ENCODE results near the gene CNPPD1. TPM values are rescaled to one million over a fixed set of nuclear protein-coding genes. Genes with fewer than 3 reads are reported as not detected.

Gene CNPPD1
- total RNA-seq, 1 experiment from 2014 or later, result 38.2 TPM

- Histone ChIP-seq H3F3A (ENCODE audit: low read length, unreplicated experiment) (peaks cover 3% of the 10 kb centered on the region), H3K27ac (ENCODE audit: low read length) (no peak overlapping the region), H3K79me2 (ENCODE audit: low read length) (peaks cover 8% of the 10 kb centered on the region; the same call in 1 of the 2 replicates), H3K4me1 (ENCODE audit: insufficient read depth, low read length) (peaks cover 16% of the 10 kb centered on the region), H3K4me3 (ENCODE audit: low read length) (no peak overlapping the region), H3K9me3 (ENCODE audit: low read length) (no peaks in the 10 kb centered on the region), H3K9ac (ENCODE audit: low read length) (no peak overlapping the region), H3K36me3 (ENCODE audit: low read depth, low read length) (peaks cover 4% of the 10 kb centered on the region), H3K9me2 (replicated peaks; ENCODE audit: low read length) (no peaks in the 10 kb centered on the region), H2AFZ (ENCODE audit: low read length) (no peak overlapping the region), H4K20me1 (ENCODE audit: low read length) (no peaks in the 10 kb centered on the region), H3K27me3 (ENCODE audit: low read length) (no peaks in the 10 kb centered on the region), H3K4me2 (ENCODE audit: low read length) (no peak overlapping the region)
- no TSS peak for BruUV-seq (replicated peaks)
- DNase-seq (no peak), ATAC-seq (no peak)
- POLR2A ChIA-PET (ENCODE audit: unreplicated experiment), result no interaction called here
- intact Hi-C loops (cut with micrococcal nuclease), result no loop called here
- CTCF ChIA-PET, result no interaction called here
- TF ChIP-seq, protein P1, sequence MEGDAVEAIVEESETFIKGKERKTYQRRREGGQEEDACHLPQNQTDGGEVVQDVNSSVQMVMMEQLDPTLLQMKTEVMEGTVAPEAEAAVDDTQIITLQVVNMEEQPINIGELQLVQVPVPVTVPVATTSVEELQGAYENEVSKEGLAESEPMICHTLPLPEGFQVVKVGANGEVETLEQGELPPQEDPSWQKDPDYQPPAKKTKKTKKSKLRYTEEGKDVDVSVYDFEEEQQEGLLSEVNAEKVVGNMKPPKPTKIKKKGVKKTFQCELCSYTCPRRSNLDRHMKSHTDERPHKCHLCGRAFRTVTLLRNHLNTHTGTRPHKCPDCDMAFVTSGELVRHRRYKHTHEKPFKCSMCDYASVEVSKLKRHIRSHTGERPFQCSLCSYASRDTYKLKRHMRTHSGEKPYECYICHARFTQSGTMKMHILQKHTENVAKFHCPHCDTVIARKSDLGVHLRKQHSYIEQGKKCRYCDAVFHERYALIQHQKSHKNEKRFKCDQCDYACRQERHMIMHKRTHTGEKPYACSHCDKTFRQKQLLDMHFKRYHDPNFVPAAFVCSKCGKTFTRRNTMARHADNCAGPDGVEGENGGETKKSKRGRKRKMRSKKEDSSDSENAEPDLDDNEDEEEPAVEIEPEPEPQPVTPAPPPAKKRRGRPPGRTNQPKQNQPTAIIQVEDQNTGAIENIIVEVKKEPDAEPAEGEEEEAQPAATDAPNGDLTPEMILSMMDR (conservative IDR thresholded peaks at IDR 0.05; ENCODE audit: low read depth, low read length), result no peak
- TF ChIP-seq EZH2 (IDR thresholded peaks at IDR 0.05; ENCODE audit: low read length, unreplicated experiment) (no peak), EZH2phosphoT487 (IDR thresholded peaks at IDR 0.05; ENCODE audit: borderline replicate concordance, low read length) (no peak)
Measured at GRCh38 chr2:219214141-219214540, 37.4 kb upstream of the CNPPD1 start.

DNA sequence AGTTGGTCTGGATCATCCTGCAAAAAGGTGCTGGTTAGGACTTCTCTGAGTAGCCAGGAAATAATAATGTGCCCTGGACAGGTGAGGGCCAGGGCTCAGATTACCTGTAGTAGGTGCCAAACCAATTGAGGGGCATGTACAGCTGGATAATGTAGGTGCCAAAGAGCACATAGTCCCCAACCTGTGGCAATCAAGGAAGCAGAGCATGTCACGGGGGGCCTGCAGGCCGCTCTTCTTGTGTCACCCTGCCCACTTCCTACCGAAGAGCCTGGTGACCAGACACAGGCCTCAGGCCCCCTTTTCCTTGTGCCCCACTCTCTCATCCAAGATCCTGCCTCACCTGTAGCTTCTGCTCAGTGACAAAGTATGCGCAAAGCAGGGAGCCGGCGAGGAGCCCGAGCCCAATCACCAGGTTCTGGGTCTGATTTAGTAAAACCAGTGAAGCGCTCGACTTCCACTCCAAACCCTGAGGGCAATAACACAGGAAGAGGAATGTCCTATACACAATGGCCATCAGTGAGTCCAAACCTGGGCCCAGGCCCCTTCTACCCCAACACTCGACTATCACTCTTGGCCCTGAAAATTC is 36.9 kb upstream of the CNPPD1 start:
- H3K9ac ChIP-seq (ENCODE audit: low read length), result no peak overlapping the region
- H3K4me1 ChIP-seq (ENCODE audit: insufficient read depth, low read length), result peaks cover 12% of the 10 kb centered on the region
- no peak for DNase-seq

DNA sequence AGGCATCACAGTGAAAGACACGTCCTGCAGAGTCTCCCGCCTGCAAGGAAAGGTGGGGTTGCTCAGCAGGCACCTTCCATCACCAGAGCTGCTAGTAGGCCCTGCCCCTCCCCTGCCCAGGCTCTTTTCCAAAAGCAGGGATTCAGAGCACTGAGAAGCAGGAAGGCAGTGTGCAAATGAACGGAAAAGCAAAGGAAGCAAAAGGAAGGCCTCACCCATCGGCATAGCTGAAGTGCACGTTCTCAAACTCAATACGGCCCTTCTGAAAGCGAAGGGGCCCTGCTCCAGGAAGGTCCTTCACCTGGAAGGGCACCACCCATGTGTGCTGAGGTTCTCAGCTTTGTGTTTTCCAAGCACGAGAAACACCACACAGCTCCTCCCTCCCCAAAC is 36.3 kb upstream of the CNPPD1 start:
- Histone ChIP-seq H3K4me1 (ENCODE audit: insufficient read depth, low read length) (peaks cover 13% of the 10 kb centered on the region), H3K4me3 (ENCODE audit: low read length) (no peak overlapping the region), H3K36me3 (ENCODE audit: low read depth, low read length) (peaks cover 4% of the 10 kb centered on the region), H3K9ac (ENCODE audit: low read length) (no peak overlapping the region), H3K27ac (ENCODE audit: low read length) (no peak overlapping the region), H3K27me3 (ENCODE audit: low read length) (no peaks in the 10 kb centered on the region), H3K9me2 (replicated peaks; ENCODE audit: low read length) (no peaks in the 10 kb centered on the region), H4K20me1 (ENCODE audit: low read length) (no peaks in the 10 kb centered on the region), H2AFZ (ENCODE audit: low read length) (no peak overlapping the region), H3K9me3 (ENCODE audit: low read length) (no peaks in the 10 kb centered on the region), H3K79me2 (ENCODE audit: low read length) (peaks cover 8% of the 10 kb centered on the region; the same call in 1 of the 2 replicates), H3F3A (ENCODE audit: low read length, unreplicated experiment) (peaks cover 1% of the 10 kb centered on the region), H3K4me2 (ENCODE audit: low read length) (no peak overlapping the region)
- intact Hi-C loops (cut with micrococcal nuclease), result no loop called here
- no peak for ATAC-seq
- TF ChIP-seq EZH2 (IDR thresholded peaks at IDR 0.05; ENCODE audit: low read length, unreplicated experiment) (no peak), EZH2phosphoT487 (IDR thresholded peaks at IDR 0.05; ENCODE audit: borderline replicate concordance, low read length) (no peak)
- TF ChIP-seq, protein P1 (conservative IDR thresholded peaks at IDR 0.05; ENCODE audit: low read depth, low read length), result no peak
- no TSS peak for BruUV-seq (replicated peaks)
- CTCF ChIA-PET, result interaction anchor here (0.5 to 0.6 kb wide), 2 partner anchors 88 to 307 kb away, joined by 3 read pairs; no protein-coding TSS in a partner anchor
- POLR2A ChIA-PET (ENCODE audit: unreplicated experiment), result no interaction called here
- DNase-seq, result no peak

More for the DNA sequence above, 36.9 kb upstream of the CNPPD1 start:
- intact Hi-C loops (cut with micrococcal nuclease), result no loop called here
- H3K27me3 ChIP-seq (ENCODE audit: low read length), result no peaks in the 10 kb centered on the region
- H3K27ac ChIP-seq (ENCODE audit: low read length), result no peak overlapping the region
- no peaks in the 10 kb centered on the region for H3K9me3 ChIP-seq (ENCODE audit: low read length)
- H3K79me2 ChIP-seq (ENCODE audit: low read length), result peaks cover 8% of the 10 kb centered on the region; the same call in 1 of the 2 replicates
- no peak for TF ChIP-seq EZH2phosphoT487 (IDR thresholded peaks at IDR 0.05; ENCODE audit: borderline replicate concordance, low read length)
- no peak for TF ChIP-seq EZH2 (IDR thresholded peaks at IDR 0.05; ENCODE audit: low read length, unreplicated experiment)
- TF ChIP-seq, protein P1 (conservative IDR thresholded peaks at IDR 0.05; ENCODE audit: low read depth, low read length), result no peak
- H3K36me3 ChIP-seq (ENCODE audit: low read depth, low read length), result peaks cover 4% of the 10 kb centered on the region
- H3K9me2 ChIP-seq (replicated peaks; ENCODE audit: low read length), result no peaks in the 10 kb centered on the region
- no peaks in the 10 kb centered on the region for H4K20me1 ChIP-seq (ENCODE audit: low read length)
- CTCF ChIA-PET, result interaction anchor here (0.6 kb wide), 1 partner anchor 87 kb away, joined by 3 read pairs; no protein-coding TSS in a partner anchor
- BruUV-seq (replicated peaks), result no TSS peak
- no peak overlapping the region for H3K4me3 ChIP-seq (ENCODE audit: low read length)
- ATAC-seq, result no peak
- no peak overlapping the region for H3K4me2 ChIP-seq (ENCODE audit: low read length)
- POLR2A ChIA-PET (ENCODE audit: unreplicated experiment), result no interaction called here
- H2AFZ ChIP-seq (ENCODE audit: low read length), result no peak overlapping the region
- peaks cover 3% of the 10 kb centered on the region for H3F3A ChIP-seq (ENCODE audit: low read length, unreplicated experiment)
